ENCODE measurements around the gene MAF.

Gene MAF

DNA sequence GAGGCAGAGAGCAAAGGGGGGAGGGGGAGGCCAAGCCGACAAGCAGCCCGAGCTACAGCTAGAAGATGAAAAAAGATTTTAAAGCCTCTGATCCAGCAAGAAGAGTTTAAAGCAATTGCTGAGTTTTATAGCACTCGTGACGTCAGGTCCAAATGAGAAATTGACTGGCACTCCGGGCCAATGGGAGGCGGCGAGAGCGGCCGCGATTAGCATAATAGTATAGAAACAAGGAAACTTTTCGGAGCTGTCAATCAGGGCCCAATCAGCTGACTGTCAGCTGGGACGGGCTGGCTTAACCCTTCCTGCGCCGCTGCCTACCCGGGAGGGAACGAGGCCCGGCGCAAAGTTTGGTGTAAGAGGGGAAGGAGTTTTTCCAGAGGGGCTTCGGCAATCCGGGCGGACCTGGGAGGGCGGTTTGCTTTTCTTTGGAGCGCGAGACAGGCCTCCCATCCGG lies at the start of gene MAF:
MAF (minus strand) TSS at position 100 of the 454 bp plus-strand sequence. CDS start 835 bp downstream, outside the sequence.
- no peak for DNase-seq (ENCODE audit: insufficient read length, low spot score)

GRCh38 chr16:79648826-79649225 lies 48.3 kb upstream of the MAF start:
- FAIRE-seq = no peak

More for the DNA sequence above, at the start of gene MAF:
- no peak for FAIRE-seq

DNA sequence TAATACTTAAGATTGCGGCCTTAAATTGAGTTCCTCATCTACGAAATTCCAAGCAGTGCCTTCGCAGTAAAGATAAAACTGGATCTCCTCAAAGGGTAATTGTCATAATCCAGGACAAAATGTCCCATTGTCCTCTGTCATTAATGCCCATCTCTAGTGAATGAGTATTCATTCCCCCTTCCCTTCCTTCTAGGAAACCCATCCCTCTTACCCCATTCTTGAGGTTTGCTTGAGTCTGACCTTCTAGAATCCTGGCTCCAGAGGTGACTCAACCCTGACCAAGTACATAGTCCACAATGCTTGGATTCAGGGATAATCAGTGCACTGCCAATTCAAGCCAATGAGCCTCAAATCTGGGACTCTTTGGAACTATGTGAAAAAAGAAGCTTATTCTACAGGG lies 47.0 kb upstream of the MAF start:
- FAIRE-seq (no peak), DNase-seq (ENCODE audit: insufficient read length, low spot score) (no peak)

More at GRCh38 chr16:79648826-79649225, 48.3 kb upstream of the MAF start:
- DNase-seq (ENCODE audit: insufficient read length, low spot score) = no peak

GRCh38 chr16:79645701-79646100 lies 45.2 kb upstream of the MAF start:
- FAIRE-seq (no peak), DNase-seq (ENCODE audit: insufficient read length, low spot score) (no peak)

DNA sequence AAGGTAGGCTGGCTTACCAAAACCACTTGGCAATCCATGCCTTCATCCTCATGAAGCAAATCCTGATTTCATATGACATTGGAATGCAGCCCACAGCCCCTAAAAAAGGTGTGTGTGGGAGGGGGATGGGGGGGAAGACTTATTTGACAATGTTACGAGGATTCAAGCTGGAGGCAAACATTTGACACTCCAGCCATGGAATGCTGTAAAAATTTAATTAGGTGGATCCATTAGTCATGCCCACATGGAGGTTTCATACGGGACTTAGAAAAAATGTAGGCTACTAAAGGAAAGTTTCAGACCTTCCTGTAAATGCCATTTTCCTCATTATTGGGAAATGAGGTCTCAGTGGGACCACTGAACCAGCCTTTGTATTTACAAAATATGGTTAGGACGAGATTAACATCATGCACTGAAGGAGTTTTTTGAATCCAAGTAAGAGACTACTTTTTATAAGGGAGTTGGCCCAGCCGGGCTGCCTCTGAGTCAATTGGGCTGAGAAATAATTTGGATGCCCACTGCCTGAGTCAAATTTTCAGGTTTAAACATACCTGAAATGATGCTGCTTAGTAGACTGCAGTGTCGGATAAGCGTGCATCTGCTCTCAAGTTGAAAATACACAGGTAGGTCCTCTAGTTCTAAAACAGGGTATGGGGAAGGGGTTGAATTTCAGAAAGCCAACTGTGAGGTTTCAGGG lies 44.6 kb upstream of the MAF start:
- no peak for DNase-seq (ENCODE audit: insufficient read length, low spot score)

GRCh38 chr16:79642652-79643051 lies 42.1 kb upstream of the MAF start:
- FAIRE-seq (no peak), DNase-seq (ENCODE audit: insufficient read length, low spot score) (no peak)

More for the DNA sequence above, 44.6 kb upstream of the MAF start:
- FAIRE-seq = no peak

DNA sequence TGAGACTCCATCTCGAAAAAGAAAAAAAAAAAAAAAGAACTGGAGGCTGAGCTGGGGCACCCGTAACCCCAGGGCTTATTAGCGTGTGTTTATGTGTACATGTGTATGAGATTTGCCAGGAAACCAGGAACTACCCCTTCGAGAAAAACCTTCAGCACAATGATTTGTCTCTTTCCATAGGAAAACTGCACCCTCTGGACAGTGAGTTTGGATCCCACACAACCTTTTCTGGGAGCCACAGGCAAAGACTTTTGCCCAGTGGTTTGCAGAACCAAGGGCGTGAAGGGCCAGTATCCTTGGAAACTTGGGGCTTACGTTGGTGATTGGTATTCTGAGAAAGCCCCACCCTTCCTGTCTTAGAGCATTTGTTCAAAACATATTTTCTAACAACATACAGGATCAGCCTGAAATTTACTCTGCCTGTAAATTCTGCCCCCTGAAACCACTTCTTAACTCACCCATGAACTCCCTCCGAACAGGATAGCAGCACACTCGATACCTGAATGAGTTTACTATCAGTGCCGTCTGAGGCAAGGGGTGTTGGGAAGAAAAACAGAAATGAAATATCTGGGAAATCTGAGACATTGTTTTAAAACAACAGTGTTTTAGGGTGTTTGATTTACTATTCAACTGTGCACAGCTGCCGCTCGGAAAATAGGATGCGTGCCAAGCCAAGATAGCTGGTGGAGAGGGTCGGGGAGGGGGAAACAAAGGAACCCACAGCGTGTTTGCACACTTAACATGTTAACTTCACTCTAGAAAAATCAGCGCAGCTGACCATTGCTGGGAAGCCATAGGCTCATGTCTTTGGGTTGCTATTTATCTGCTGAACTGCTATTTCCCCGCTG lies 40.2 kb upstream of the MAF start:
- FAIRE-seq (no peak), DNase-seq (ENCODE audit: insufficient read length, low spot score) (no peak)

- DNase-seq (ENCODE audit: insufficient read length, low spot score) (no peak), FAIRE-seq (no peak)
These were observed 39.2 kb upstream of the MAF start for GRCh38 chr16:79639576-79640311.

DNA sequence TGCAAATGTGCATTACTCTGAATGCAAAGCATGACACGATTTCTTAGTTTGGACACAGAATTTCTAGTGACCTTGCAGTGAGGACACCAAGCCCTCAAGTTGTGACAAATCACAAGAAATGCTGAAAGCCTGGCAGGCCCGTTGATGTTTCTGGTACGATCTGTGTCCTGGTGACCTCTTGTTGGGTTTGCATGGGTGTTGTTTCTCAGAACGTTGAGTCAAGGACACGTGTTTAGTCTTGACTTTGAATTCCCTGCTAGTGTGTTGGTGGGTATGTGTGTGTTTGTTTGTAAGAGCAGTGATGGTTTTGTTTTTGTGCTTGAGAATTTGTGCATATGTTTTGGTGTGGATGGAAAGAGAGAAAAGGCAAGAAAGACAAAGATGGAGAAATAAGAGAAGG lies 37.8 kb upstream of the MAF start:
- FAIRE-seq = no peak
- DNase-seq (ENCODE audit: insufficient read length, low spot score) = no peak

- no peak for DNase-seq (ENCODE audit: insufficient read length, low spot score)
- no peak for FAIRE-seq
These were observed 35.0 kb upstream of the MAF start for GRCh38 chr16:79635488-79635887.

DNA sequence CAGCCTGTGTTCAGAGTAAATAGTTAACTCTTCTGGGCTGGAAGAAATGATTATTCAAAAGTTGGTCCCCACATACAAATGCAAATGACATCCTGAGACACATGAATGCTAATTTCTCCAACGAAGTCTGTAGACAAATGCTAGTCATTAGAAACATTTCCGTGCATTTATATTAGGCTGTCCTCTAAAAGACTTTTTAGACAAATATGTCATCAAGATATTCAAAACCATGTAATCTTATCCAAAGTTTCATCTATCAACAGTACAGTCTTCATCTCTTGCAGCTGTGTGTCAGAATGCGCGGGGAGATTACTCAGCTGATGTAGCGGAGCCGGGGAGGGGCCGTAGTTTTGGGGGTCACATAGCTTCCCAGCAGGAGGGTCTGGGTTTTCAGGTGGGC lies 33.8 kb upstream of the MAF start:
- DNase-seq (ENCODE audit: insufficient read length, low spot score) = no peak
- no peak for FAIRE-seq

GRCh38 chr16:79632289-79632688 lies 31.8 kb upstream of the MAF start:
- no peak for FAIRE-seq
- no peak for DNase-seq (ENCODE audit: insufficient read length, low spot score)

- FAIRE-seq = no peak
- no peak for DNase-seq (ENCODE audit: insufficient read length, low spot score)
These were observed 28.5 kb upstream of the MAF start for GRCh38 chr16:79628988-79629387.

- DNase-seq (ENCODE audit: insufficient read length, low spot score) = no peak
- no peak for FAIRE-seq
These were observed 28.0 kb upstream of the MAF start for GRCh38 chr16:79628501-79628975.

GRCh38 chr16:79627092-79627491 lies 26.6 kb upstream of the MAF start:
- FAIRE-seq = no peak
- DNase-seq (ENCODE audit: insufficient read length, low spot score) = no peak

- DNase-seq (ENCODE audit: insufficient read length, low spot score) (no peak), FAIRE-seq (no peak)
These were observed 25.2 kb upstream of the MAF start for GRCh38 chr16:79625738-79626137.

DNA sequence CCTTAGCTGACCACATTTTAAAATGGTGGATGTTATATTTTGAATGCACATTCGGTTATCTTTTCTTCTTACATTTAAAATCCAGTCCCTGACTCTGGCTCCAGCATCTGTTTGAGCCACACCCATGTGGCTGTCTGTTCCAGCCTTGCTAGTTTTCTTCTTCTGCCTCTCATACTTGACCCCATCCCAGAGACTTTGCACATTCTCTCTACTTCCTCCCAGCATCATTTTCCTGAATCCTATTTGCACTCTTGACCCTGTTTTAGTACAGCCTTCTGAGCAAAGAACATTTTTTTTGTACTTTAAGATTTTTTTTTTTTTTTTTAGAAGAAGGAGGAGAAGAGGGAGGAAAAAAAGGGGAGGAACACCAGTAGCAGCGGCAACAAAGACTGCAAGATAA lies 23.3 kb upstream of the MAF start:
- DNase-seq (ENCODE audit: insufficient read length, low spot score) (no peak), FAIRE-seq (no peak)

DNA sequence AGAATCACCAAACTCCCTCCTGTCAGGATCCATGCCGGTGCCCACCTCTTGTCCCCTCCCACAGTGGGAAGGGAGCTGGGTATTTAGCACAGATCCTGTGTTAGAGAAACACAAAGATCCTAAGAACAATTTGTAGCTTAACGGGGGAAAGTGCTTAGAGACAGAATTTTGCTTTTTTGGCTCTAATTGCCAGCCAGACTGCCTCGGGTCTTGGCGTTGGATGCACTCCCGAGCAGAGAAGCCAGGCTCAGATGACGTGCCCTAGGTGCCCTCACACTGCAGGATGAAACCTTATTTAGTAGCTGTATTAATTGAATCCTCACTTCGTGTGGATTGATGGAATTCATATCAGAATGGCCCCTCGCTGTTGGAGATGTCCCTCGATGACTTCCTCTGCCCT lies 22.5 kb upstream of the MAF start:
- FAIRE-seq (no peak), DNase-seq (ENCODE audit: insufficient read length, low spot score) (no peak)

GRCh38 chr16:79621027-79621426 lies 20.5 kb upstream of the MAF start:
- no peak for DNase-seq (ENCODE audit: insufficient read length, low spot score)
- no peak for FAIRE-seq

GRCh38 chr16:79618692-79619050 lies 18.1 kb upstream of the MAF start:
- FAIRE-seq (no peak), DNase-seq (ENCODE audit: insufficient read length, low spot score) (no peak)

DNA sequence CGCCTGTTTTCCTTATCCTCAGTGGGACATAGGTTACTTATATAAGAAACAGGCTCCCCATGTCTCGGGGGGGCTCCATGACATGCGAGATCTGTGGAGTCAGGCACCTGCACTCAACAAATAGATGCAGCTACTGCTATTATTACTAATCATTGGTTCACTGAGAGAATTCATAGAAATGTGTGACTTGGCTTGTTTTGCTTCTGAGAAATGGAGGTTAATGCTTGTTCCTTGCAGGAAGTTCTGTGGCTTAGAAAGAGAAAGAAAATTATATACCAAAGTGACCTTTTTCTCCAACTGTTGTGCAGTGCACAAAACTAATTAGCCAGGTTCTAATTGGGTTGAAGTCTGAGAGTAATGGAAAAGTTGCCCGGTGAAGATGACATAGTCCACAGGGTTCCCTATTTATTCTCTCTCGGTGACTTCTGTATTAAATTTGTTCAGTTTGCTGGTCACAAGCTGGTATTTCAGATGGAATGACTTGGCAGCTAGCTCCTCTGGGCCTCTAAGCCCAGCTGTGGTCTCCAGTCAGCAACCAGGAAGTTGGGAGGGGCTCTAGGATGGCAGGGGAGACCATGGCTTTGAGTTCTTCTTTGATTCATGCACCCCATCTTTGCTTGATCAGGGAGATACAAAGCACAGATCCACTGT lies 17.6 kb upstream of the MAF start:
- FAIRE-seq = no peak
- DNase-seq (ENCODE audit: insufficient read length, low spot score) = no peak
